AG10803 (cell line): ENCODE data around the gene GLT1D1.

ENCODE experiments used
- DNase-seq: peaks from one replicate; pipeline ENCODE4 v3.0.0; 2010; ENCODE audit warnings: low read depth
- H3K4me3 ChIP-seq: 2 replicates; pipeline ENCODE4 v1.5.1; 2011; ENCODE audit warnings: mild to moderate bottlenecking, low read length, control low read depth
- CTCF ChIP-seq: conservative IDR thresholded peaks from 2 replicates; pipeline ENCODE4 v1.5.1; 2011; ENCODE audit warnings: mild to moderate bottlenecking, low read length, control low read depth, inconsistent platforms

GLT1D1 gene

GRCh38 chr12:128951448-128951847 lies 98.2 kb downstream of the GLT1D1 start:
- no peak overlapping the region for H3K4me3 ChIP-seq
- DNase-seq, result no peak
- no peak for TF ChIP-seq CTCF

DNA sequence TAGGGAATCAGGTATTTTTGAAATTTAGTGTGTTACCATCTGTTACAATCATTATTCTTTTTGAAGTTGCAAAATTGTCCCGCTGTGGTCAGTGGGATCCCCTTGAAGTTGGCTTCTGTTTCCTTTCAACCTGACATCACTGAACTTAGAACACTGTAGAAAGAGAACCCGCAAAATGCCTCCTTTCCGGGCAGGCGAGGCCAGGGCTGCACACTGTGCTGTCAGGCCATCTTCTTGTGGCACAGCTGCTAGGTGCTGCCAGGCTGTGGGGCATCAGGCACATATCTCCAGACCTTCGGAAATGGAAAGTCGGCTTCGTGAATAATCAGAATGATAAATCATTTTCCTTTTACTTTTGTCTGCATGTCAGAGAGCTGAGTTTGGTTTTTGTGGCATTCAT lies 103.5 kb downstream of the GLT1D1 start:
- no peak for TF ChIP-seq CTCF
- no peak overlapping the region for H3K4me3 ChIP-seq
- no peak for DNase-seq

DNA sequence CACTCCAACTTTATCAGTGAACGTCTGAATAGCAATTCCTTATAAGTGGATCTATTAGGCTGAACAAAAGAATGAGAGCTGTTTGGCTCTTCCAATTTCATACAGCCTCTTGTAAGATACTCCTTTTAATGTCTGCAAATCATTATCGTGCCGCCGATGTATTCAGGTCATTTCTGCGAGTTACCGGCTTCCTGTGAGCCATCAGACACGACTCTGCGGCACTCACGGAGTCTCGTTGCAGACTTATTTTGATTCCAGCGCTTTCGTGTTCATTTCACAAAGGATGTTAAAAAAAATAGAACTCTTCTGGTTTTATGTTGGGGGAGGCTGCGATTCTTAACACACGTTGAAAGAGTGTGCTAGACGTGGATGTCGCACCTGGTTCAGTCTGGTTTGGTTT lies 106.6 kb downstream of the GLT1D1 start:
- TF ChIP-seq CTCF, result no peak
- DNase-seq, result no peak

DNA sequence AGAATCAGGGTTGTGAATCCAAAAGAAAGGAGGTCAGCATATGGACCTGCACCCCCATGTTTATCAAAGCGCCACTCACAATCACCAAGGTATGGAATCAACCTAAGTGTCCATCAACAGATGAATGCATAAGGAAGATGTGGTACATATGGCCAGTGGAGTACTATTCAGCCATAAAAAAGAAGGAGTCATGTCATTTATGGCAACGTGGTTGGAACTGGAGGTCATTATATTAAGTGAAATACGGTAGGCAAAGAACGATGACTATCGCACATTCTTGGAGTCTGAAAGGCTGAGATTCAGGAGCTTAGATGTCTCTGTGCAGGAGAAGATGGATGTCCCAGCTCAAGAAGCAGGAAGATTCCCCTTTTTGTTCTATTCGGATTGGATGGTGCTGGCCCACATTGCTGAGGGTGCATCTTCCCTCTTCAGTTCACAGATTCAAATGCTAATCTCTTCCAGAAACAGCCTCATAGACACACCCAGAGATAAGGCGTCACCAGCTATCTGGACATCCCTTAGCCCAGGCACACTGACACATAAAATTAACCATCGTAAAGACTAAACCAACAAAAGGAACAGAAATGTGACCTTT lies 108.1 kb downstream of the GLT1D1 start:
- H3K4me3 ChIP-seq, result no peak overlapping the region
- TF ChIP-seq CTCF, result no peak
- DNase-seq, result no peak

More for the DNA sequence above, 106.6 kb downstream of the GLT1D1 start:
- no peak overlapping the region for H3K4me3 ChIP-seq

GRCh38 chr12:128961957-128962356 lies 108.7 kb downstream of the GLT1D1 start:
- TF ChIP-seq CTCF, result no peak
- H3K4me3 ChIP-seq, result no peak overlapping the region
- no peak for DNase-seq

DNA sequence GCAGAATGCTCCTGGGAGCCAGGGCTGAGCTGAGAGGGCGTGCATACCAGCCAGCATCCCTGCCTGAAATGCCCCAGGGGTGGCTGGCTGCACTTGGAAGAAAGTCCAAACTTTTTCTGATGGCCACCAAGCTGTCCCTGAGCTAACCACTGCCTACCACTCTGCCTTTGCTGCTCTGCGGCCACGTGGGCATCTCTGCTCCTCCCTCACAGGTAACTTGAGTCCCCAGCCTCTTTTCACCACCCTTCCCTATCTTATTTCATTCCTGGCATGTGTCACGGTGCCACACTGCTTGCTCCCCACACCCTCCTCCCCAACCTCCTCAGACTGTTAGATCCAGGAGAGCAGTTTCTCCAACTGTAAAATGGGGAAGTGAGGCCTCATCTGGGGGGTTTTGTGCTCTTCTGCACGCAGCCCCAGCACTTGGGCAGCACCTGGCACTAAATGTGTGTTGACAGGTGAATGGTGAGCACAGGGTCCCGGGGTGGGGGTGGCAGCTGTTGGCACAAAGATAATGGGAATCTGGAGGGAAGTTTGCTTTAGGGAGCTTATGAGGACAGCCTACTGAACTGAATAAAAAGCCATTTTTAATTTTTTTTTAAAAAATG lies 113.0 kb downstream of the GLT1D1 start:
- DNase-seq, result no peak
- no peak for TF ChIP-seq CTCF
- no peak overlapping the region for H3K4me3 ChIP-seq

GRCh38 chr12:128968668-128969067 lies 115.4 kb downstream of the GLT1D1 start:
- no peak for TF ChIP-seq CTCF
- no peak for DNase-seq
- no peak overlapping the region for H3K4me3 ChIP-seq
